Loucy (cell line): ENCODE data around the gene BTBD9.

Experiments used
- CTCF ChIP-seq: fragments of 200-600 bp; sonication (generic); conservative IDR thresholded peaks from 2 replicates; pipeline ENCODE4 v1.5.1; 2014; ENCODE audit warnings: mild to moderate bottlenecking, antibody characterized with exemption, low read length
- EZH2phosphoT487 ChIP-seq: fragments of 200-600 bp; IDR thresholded peaks from 2 replicates; pipeline ENCODE4 v1.6.1; 2018; ENCODE audit warnings: antibody characterized with exemption, mild to moderate bottlenecking, moderate library complexity, borderline replicate concordance

- TF ChIP-seq CTCF (no peak), EZH2phosphoT487 (no peak)
Observed at GRCh38 chr6:38612143-38612965, 27.4 kb downstream of the BTBD9 start.
